H1 (cell line): ENCODE data around the gene RUNX1. TPM values are rescaled to one million over a fixed set of nuclear protein-coding genes. Genes with fewer than 3 reads are reported as not detected.

Source experiments
- JUND ChIP-seq: IDR thresholded peaks from 2 replicates; pipeline ENCODE4 v1.6.1; 2011; ENCODE audit warnings: mild to moderate bottlenecking, improper control_type of control experiment, low read length
- KDM5A ChIP-seq: fragments of 200-600 bp; IDR thresholded peaks from 2 replicates; pipeline ENCODE4 v1.7.1; 2012; ENCODE audit warnings: mild to moderate bottlenecking, low read length, inconsistent platforms, mixed read lengths
- polyA plus RNA-seq, 7 experiments: library from polyadenylated mRNA; depleted of rRNA in 3 of 7; stranded (reverse) in 5 of 7; unstranded in 2 of 7; fragments of >200 nt in 5 of 7; fragments of 200-250 nt in 2 of 7; gene quantifications; 1 replicate in 5 of 7; 2 replicates in 1 of 7; 4 replicates in 1 of 7; pipeline versions ENCODE4 v1.2.1 to v1.2.3, GENCODE V29; 2011 to 2013; ENCODE audit warnings: missing spikeins in 2 of 7, mixed read lengths in 2 of 7
- total RNA-seq: library from RNA; stranded (reverse); fragmentation: NEBNext Ultra II Directional; extraction: Animal tissue kit (Norgen Biotek cat#: 25700); gene quantifications from 2 replicates; pipeline ENCODE4 v1.2.1, GENCODE V29; 2021
- TF ChIP-seq, protein P1 (sequence below): fragments of 300-600 bp; sonication (generic); IDR thresholded peaks from 2 replicates; pipeline ENCODE4 v1.7.1; 2012; ENCODE audit warnings: low read length, moderate library complexity, mild to moderate bottlenecking, inconsistent platforms; ENCODE audit not compliant: insufficient replicate concordance

The RUNX1 gene
- total and polyA plus RNA-seq, 2 of the 8 experiments (the other 6 are each of a cell fraction or from before 2014, with no cell fraction given) = 0.20 to 0.60 TPM

DNA sequence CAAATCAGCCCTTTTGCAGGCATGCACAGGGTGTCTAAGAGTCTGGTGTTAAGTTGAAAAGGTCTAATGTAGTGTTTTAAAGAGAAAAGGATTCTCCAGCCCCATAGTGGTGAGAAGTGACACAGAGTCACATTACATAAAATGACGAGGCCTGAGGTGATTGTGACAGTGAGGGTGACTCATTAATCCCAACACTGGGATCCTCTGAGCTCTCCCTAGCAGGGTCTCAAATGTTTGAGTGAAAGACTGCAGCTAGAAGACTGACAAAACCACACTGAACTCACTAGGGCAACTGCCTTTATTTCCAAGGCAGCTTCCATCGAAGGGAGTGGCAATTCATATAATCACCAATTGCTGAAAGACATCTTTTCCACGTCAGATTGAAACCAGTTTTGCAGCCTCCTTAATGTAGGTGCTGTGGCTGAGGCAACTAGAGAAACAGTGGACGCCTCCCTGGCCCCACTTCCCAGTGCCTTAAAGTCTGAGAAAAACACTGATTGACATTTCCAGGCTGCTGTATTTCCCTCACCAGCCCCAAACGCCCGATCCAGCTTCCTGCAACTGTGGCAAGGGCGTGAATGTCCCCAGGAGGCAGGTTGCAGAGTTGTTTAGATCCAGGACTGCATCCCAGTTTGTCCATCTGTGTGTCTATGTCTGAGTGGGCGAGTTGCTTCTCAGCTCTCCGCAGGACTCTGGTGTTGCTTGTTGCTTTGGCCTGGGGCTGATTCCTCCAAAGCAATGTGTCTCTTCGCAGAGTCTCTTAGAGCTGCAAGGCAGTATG is 81.4 kb downstream of the RUNX1 start (continued):
- no peak for TF ChIP-seq JUND
- TF ChIP-seq KDM5A = no peak
- TF ChIP-seq, protein P1, sequence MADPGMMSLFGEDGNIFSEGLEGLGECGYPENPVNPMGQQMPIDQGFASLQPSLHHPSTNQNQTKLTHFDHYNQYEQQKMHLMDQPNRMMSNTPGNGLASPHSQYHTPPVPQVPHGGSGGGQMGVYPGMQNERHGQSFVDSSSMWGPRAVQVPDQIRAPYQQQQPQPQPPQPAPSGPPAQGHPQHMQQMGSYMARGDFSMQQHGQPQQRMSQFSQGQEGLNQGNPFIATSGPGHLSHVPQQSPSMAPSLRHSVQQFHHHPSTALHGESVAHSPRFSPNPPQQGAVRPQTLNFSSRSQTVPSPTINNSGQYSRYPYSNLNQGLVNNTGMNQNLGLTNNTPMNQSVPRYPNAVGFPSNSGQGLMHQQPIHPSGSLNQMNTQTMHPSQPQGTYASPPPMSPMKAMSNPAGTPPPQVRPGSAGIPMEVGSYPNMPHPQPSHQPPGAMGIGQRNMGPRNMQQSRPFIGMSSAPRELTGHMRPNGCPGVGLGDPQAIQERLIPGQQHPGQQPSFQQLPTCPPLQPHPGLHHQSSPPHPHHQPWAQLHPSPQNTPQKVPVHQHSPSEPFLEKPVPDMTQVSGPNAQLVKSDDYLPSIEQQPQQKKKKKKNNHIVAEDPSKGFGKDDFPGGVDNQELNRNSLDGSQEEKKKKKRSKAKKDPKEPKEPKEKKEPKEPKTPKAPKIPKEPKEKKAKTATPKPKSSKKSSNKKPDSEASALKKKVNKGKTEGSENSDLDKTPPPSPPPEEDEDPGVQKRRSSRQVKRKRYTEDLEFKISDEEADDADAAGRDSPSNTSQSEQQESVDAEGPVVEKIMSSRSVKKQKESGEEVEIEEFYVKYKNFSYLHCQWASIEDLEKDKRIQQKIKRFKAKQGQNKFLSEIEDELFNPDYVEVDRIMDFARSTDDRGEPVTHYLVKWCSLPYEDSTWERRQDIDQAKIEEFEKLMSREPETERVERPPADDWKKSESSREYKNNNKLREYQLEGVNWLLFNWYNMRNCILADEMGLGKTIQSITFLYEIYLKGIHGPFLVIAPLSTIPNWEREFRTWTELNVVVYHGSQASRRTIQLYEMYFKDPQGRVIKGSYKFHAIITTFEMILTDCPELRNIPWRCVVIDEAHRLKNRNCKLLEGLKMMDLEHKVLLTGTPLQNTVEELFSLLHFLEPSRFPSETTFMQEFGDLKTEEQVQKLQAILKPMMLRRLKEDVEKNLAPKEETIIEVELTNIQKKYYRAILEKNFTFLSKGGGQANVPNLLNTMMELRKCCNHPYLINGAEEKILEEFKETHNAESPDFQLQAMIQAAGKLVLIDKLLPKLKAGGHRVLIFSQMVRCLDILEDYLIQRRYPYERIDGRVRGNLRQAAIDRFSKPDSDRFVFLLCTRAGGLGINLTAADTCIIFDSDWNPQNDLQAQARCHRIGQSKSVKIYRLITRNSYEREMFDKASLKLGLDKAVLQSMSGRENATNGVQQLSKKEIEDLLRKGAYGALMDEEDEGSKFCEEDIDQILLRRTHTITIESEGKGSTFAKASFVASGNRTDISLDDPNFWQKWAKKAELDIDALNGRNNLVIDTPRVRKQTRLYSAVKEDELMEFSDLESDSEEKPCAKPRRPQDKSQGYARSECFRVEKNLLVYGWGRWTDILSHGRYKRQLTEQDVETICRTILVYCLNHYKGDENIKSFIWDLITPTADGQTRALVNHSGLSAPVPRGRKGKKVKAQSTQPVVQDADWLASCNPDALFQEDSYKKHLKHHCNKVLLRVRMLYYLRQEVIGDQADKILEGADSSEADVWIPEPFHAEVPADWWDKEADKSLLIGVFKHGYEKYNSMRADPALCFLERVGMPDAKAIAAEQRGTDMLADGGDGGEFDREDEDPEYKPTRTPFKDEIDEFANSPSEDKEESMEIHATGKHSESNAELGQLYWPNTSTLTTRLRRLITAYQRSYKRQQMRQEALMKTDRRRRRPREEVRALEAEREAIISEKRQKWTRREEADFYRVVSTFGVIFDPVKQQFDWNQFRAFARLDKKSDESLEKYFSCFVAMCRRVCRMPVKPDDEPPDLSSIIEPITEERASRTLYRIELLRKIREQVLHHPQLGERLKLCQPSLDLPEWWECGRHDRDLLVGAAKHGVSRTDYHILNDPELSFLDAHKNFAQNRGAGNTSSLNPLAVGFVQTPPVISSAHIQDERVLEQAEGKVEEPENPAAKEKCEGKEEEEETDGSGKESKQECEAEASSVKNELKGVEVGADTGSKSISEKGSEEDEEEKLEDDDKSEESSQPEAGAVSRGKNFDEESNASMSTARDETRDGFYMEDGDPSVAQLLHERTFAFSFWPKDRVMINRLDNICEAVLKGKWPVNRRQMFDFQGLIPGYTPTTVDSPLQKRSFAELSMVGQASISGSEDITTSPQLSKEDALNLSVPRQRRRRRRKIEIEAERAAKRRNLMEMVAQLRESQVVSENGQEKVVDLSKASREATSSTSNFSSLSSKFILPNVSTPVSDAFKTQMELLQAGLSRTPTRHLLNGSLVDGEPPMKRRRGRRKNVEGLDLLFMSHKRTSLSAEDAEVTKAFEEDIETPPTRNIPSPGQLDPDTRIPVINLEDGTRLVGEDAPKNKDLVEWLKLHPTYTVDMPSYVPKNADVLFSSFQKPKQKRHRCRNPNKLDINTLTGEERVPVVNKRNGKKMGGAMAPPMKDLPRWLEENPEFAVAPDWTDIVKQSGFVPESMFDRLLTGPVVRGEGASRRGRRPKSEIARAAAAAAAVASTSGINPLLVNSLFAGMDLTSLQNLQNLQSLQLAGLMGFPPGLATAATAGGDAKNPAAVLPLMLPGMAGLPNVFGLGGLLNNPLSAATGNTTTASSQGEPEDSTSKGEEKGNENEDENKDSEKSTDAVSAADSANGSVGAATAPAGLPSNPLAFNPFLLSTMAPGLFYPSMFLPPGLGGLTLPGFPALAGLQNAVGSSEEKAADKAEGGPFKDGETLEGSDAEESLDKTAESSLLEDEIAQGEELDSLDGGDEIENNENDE = no peak
